OCI-LY3 (cell line): ENCODE measurements around the gene CNTNAP4.
A peak's percentile ranks its signal among the peaks of the same experiment; 100 is the strongest.

Experiments used
- H2AFZ ChIP-seq: fragments of 200-600, 300-600 bp; shearing (Covaris generic); 2 replicates; pipeline ENCODE4 v1.6.0; 2014; ENCODE audit warnings: antibody characterized with exemption, low read depth, low read length
- H3K27ac ChIP-seq: fragments of 200-600, 300-600 bp; sonication (generic); 2 replicates; pipeline ENCODE4 v1.5.1; 2014; ENCODE audit warnings: mild to moderate bottlenecking, low read length, moderate library complexity, mixed read lengths
- H3K27me3 ChIP-seq: fragments of 200-600, 300-600 bp; sonication (generic); 2 replicates; pipeline ENCODE4 v1.6.1; 2014; ENCODE audit warnings: low read depth, low read length, mixed read lengths
- H3K36me3 ChIP-seq: fragments of 200-600, 300-600 bp; sonication (generic); replicated peaks from 2 replicates; pipeline ENCODE3; 2014; ENCODE audit warnings: low read depth, low read length, mixed read lengths
- H3K4me1 ChIP-seq: fragments of 300-600, 200-600 bp; sonication (generic); 2 replicates; pipeline ENCODE4 v1.6.1; 2014; ENCODE audit warnings: low read length, mixed read lengths
- H3K4me2 ChIP-seq: fragments of 200-600, 300-600 bp; sonication (generic); 2 replicates; pipeline ENCODE4 v1.6.1; 2014; ENCODE audit warnings: low read length, mixed read lengths
- H3K4me3 ChIP-seq: fragments of 300-600, 200-600 bp; sonication (generic); 2 replicates; pipeline ENCODE4 v1.5.1; 2014; ENCODE audit warnings: antibody characterized with exemption, mild to moderate bottlenecking, low read length, moderate library complexity
- H3K79me2 ChIP-seq: fragments of 300-600, 200-600 bp; shearing (Covaris generic); 2 replicates; pipeline ENCODE4 v1.6.1; 2014; ENCODE audit warnings: mild to moderate bottlenecking, low read length, mixed read lengths
- H3K9ac ChIP-seq: fragments of 300-600, 200-600 bp; shearing (Covaris generic); 2 replicates; pipeline ENCODE4 v1.6.0; 2014; ENCODE audit warnings: mild to moderate bottlenecking, low read length, moderate library complexity
- H3K9me3 ChIP-seq: fragments of 200-600, 300-600 bp; shearing (Covaris generic); 2 replicates; pipeline ENCODE4 v1.6.1; 2014; ENCODE audit warnings: low read length, mixed read lengths; ENCODE audit not compliant: insufficient read depth
- H4K20me1 ChIP-seq: fragments of 200-600, 300-600 bp; sonication (generic); 2 replicates; pipeline ENCODE4 v1.6.1; 2016; ENCODE audit warnings: low read length, mixed read lengths; ENCODE audit not compliant: insufficient read depth
- EZH2phosphoT487 ChIP-seq: fragments of 200-600 bp; shearing (Covaris generic); IDR thresholded peaks from 2 replicates; pipeline ENCODE4 v1.6.1; 2018; ENCODE audit warnings: antibody characterized with exemption, mixed run types, low read depth
- TF ChIP-seq, protein P1 (sequence below): fragments of 200-600, 300-600 bp; sonication (generic); IDR thresholded peaks from 2 replicates; pipeline ENCODE4 v1.5.1; 2014; ENCODE audit warnings: antibody characterized with exemption, low read length, low read depth

The CNTNAP4 gene

DNA sequence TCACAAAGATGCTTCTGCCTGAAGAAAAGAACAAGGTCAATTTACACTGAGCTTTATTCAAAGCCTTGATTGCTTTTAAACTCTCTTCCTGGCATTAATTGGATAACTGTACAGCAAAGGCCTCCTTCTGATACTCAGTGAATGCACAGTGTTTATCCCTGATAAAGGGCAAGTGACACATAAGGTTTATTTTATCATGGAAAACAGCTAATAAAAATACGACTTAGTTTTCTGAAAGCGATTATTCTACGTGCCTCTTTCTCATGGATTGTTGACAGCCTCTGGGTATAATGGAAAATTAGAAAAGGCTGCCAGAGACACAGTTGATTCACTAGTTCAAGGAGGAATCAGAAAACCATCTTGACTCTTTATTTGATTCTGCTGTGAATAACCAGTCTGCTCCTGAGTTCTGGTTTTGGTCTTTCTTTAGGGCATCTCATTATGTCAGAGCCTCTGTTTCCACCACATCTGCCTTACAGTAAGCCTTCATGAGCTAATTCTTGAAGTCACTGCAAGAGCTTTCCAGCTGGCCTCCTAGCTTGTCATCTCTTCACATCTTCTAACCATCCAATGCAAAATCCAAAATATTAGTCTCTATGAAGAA, 212.9 kb downstream of the CNTNAP4 start:
- no peaks in the 10 kb centered on the region for H3K79me2 ChIP-seq
- H3K27ac ChIP-seq: no peak overlapping the region
- no peak overlapping the region for H3K9ac ChIP-seq
- H4K20me1 ChIP-seq: no peaks in the 10 kb centered on the region
- no peak overlapping the region for H3K4me2 ChIP-seq
- H3K4me3 ChIP-seq: no peak overlapping the region
- no peak for TF ChIP-seq EZH2phosphoT487
- TF ChIP-seq, protein P1, sequence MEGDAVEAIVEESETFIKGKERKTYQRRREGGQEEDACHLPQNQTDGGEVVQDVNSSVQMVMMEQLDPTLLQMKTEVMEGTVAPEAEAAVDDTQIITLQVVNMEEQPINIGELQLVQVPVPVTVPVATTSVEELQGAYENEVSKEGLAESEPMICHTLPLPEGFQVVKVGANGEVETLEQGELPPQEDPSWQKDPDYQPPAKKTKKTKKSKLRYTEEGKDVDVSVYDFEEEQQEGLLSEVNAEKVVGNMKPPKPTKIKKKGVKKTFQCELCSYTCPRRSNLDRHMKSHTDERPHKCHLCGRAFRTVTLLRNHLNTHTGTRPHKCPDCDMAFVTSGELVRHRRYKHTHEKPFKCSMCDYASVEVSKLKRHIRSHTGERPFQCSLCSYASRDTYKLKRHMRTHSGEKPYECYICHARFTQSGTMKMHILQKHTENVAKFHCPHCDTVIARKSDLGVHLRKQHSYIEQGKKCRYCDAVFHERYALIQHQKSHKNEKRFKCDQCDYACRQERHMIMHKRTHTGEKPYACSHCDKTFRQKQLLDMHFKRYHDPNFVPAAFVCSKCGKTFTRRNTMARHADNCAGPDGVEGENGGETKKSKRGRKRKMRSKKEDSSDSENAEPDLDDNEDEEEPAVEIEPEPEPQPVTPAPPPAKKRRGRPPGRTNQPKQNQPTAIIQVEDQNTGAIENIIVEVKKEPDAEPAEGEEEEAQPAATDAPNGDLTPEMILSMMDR: no peak
- peaks cover 15% of the 10 kb centered on the region for H3K36me3 ChIP-seq
- H2AFZ ChIP-seq: peak overlapping the region; percentile 37; the same call in 1 of the 2 replicates
- no peaks in the 10 kb centered on the region for H3K27me3 ChIP-seq
- no peaks in the 10 kb centered on the region for H3K4me1 ChIP-seq
- no peaks in the 10 kb centered on the region for H3K9me3 ChIP-seq

DNA sequence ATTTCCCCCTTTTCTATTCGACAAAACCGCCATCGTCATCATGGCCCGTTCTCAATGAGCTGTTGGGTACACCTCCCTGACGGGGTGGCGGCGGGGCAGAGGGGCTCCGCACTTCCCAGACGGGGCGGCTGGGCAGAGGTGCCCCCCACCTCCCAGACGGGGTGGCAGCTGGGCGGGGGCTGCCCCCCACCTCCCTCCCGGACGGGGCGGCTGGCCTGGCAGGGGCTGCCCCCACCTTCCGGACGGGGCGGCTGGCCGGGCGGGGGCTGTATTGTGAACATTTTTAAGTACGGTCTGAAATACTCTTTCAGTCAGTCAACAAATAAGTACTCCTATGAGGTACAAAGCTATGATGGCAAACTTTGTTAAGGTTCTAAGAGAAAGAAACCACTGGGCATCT, 222.8 kb downstream of the CNTNAP4 start:
- H3K36me3 ChIP-seq: peaks cover 5% of the 10 kb centered on the region
- H3K79me2 ChIP-seq: no peaks in the 10 kb centered on the region
- no peaks in the 10 kb centered on the region for H4K20me1 ChIP-seq
- no peaks in the 10 kb centered on the region for H3K9me3 ChIP-seq
- H3K4me1 ChIP-seq: no peaks in the 10 kb centered on the region; the same call in 1 of the 2 replicates
- no peak for TF ChIP-seq EZH2phosphoT487
- TF ChIP-seq, protein P1: no peak
- no peak overlapping the region for H3K27ac ChIP-seq
- no peak overlapping the region for H3K9ac ChIP-seq
- no peak overlapping the region for H3K4me3 ChIP-seq
- H3K27me3 ChIP-seq: no peaks in the 10 kb centered on the region
- no peak overlapping the region for H3K4me2 ChIP-seq
- no peak overlapping the region for H2AFZ ChIP-seq

DNA sequence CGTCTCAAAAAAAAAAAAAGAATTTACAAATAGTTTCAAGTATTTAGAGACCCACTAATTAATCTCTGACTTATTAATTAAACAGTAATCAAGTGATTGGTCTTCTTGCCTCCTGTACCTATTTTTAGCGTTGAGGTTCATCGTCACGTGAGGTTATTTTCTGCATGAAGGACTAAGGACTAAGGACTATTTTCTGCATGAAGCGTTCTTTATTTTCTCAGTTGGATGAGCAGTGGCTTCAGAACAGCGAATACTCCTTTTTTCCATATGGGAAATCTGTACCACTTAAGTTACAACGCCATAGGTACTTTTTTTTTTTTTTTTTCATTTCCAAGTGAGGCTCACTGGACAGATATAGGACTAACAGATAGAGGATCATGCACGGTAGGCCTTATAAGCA, 224.9 kb downstream of the CNTNAP4 start:
- Histone ChIP-seq H3K27ac (no peak overlapping the region), H3K9me3 (no peaks in the 10 kb centered on the region), H3K4me1 (no peaks in the 10 kb centered on the region; the same call in 1 of the 2 replicates), H3K9ac (no peak overlapping the region), H4K20me1 (no peaks in the 10 kb centered on the region), H3K4me3 (no peak overlapping the region), H3K79me2 (no peaks in the 10 kb centered on the region), H3K36me3 (peaks cover 5% of the 10 kb centered on the region), H3K4me2 (no peak overlapping the region), H2AFZ (no peak overlapping the region), H3K27me3 (no peaks in the 10 kb centered on the region)
- TF ChIP-seq, protein P1: no peak
- no peak for TF ChIP-seq EZH2phosphoT487

DNA sequence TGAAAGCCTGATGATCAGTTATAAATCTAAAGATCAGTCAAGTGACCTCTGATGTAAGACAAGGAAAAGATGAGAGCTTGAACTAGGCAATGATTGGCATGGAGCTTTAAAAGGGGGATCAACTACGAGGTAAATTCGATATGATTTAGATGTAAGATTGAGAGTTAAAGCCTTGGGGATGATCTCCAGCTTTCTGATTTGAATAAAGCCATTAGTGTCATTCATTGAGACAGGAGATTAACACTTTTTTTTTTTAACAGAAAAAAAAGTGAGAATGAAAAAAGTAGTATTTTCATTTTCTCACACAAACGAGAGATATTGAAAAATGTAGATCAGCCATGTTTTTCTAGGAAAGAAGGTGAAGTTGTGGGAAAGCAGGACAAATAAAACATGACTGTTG, 225.4 kb downstream of the CNTNAP4 start:
- no peaks in the 10 kb centered on the region for H3K27me3 ChIP-seq
- H3K36me3 ChIP-seq: peaks cover 5% of the 10 kb centered on the region
- H3K4me3 ChIP-seq: no peak overlapping the region
- no peak for TF ChIP-seq EZH2phosphoT487
- TF ChIP-seq, protein P1: no peak
- H4K20me1 ChIP-seq: no peaks in the 10 kb centered on the region
- 0 out of 2 replicates have a peak overlapping the region, but pooled peaks have one; percentile 6 for H2AFZ ChIP-seq
- no peaks in the 10 kb centered on the region for H3K9me3 ChIP-seq
- H3K9ac ChIP-seq: no peak overlapping the region
- no peaks in the 10 kb centered on the region; the same call in 1 of the 2 replicates for H3K4me1 ChIP-seq
- H3K79me2 ChIP-seq: no peaks in the 10 kb centered on the region
- H3K4me2 ChIP-seq: no peak overlapping the region
- no peak overlapping the region for H3K27ac ChIP-seq
